Measurements from ENCODE around the gene ARL17B.

GRCh38 chr17:46270032-46270431, 91.5 kb downstream of the ARL17B start:
- TF ChIP-seq POLR2A (IDR thresholded peaks at IDR 0.05) (no peak), POLR2AphosphoS5 (IDR thresholded peaks at IDR 0.05) (no peak)

Data from prostate gland (tissue), 1 donor.